ENCODE measurements around the gene RAP1B. TPM values are rescaled to one million over a fixed set of nuclear protein-coding genes. Genes with fewer than 3 reads are reported as not detected.

RAP1B gene
- polyA plus RNA-seq, 3 donors: 190 to 193 (median 191) TPM

DNA sequence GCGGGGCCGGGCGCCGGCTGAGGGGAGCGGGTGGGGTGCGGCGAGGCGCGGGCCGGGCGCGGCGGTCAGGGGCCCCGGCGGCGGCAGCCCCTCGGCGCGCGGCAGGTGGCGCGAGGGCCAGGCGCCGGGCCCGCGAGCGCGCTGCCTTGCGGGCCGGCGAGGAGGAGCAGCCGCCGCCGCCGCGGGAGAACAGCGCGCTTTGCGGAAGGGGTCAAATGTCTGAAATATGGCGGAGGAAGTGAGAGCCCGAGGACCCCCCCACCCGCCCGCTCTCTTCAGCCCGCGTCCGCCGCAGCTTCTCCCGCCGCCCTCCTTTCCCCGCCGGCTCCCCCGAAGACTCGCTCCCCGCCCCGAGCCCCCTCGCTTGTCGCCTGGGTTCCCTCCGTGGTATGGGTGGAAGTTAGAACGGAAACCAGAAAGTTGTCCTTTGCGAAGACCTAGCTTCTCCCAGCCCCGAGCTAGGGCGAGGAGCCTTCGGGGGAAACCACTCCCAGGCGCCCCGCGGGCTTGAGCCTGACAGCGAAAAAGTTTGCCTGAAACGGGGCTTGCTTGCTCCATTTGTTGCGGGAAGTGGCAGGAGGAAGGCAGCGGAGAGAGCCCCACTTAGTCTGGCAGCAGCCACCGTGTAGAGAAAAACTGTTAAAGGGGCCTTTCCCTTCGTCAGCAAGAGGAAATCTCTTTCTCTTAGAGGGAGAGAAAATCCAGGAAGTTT lies 551 bp downstream of the RAP1B start:
- peak; percentile 36 to 55 (median 43) for DNase-seq (ENCODE audit: low read depth in 3 of 3, low spot score in 2 of 3)

DNA sequence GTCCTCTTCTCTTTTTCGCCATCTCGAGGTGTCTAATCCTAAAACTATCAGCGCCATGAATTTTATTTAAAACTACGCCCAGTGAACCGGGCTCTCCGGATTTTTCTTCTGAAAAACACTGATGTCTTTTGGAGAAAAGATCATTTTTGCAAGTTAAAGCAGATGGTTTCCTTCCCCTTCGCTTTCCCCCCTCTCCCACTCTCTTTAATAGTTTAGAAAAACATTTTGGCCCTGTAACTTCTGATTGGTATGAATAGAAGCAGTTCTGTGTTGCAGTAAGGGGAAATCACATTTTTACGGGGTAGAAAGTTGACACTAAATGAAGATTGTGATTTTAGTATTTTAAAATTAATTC lies 1.1 kb downstream of the RAP1B start:
- no peak for DNase-seq (ENCODE audit: low read depth in 3 of 3, low spot score in 2 of 3)

DNA sequence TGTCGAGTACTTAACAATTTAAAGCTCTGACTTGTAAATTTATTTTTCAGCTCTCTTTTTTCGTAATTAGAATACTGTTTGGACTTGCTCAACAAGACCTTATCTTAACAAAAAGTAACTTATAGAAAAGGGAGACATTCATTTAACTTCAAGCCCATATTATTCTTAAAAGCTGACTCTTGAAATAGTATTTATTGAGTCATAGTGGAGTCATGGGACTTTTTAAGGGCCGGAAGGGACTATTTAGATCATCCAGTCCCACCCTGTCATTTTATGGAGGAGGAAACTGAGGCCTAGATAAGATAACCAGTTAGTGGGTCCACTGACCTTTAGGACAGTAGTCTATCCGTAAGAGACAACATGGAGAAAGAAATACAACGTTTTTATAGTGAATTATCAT lies 1.5 kb downstream of the RAP1B start:
- no peak for DNase-seq (ENCODE audit: low read depth in 3 of 3, low spot score in 2 of 3)

DNA sequence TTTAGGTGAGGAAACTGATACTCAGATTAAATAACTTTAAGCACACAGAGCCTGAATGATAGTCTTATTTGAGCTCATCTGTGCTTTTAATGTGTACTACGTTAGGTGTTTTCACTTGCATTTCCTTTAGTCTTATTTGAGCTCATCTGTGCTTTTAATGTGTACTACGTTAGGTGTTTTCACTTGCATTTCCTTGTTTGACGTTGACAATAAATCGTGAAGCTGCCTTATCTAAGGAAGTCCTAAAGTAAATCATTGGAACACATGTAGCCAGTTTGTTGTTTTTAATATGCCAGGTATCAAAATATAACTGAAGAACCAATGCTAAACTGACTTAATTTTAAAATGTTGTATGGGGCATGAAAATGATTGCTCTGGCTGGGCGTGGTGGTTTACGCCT lies 2.0 kb downstream of the RAP1B start:
- no peak for DNase-seq (ENCODE audit: low read depth in 3 of 3, low spot score in 2 of 3)

DNA sequence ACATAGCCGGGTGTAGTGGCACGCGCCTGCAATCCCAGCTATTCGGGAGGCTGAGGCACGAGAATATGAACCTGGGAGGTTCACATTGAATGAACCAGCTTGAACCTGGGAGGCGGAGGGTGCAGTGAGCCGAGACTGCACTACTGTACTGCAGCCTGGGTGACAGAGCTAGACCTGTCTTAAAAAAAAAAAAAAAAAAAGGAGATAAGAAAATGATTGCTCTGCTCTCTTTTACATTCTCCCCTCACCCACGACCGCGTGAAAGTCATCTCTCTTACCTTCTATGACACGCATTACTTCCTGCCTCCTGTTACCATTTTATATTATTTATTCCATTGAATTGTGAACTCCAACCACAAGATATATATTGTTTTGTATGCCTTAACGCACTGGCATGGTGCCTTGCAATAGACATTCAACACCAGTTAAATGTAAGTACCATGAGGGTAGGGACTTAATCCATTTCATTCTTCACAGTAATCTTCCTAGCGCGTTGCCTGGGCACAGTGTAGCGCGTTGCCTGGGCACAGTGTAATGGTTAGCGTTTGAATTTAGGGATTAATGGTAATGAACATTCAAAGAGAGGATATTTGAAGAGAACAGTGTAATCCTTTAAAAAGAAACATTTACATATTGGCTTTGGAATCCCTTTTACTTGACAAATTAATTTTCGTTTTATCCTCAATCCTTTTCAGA lies 2.7 kb downstream of the RAP1B start:
- no peak for DNase-seq (ENCODE audit: low read depth in 3 of 3, low spot score in 2 of 3)

DNA sequence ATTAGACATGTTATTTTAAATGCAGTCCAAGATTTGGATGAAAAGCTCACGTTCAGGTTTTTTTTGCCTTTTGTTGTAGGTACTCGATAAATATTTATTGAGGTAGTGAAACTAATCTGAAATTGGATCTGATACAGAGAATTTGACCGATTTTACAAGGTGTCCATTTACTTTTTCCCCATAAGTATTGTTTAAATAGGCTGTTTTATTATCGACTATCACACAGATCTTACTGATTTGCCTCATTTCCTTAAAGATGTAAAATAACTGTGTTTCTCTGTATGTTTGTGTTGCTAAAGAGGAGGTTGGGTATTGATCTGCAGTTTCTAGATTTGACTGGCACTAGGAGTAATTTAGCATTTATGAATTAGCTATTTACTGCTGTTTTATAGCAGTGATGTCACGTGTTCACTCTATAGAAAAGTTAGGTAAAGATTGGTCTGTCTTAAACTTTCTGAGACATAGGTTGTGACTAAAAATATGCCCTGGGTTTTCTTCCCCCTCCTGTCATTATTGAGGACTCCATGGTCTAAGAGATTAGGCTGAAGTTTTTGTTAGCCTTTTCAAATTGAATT lies 3.5 kb downstream of the RAP1B start:
- DNase-seq (ENCODE audit: low read depth in 3 of 3, low spot score in 2 of 3): no peak

DNA sequence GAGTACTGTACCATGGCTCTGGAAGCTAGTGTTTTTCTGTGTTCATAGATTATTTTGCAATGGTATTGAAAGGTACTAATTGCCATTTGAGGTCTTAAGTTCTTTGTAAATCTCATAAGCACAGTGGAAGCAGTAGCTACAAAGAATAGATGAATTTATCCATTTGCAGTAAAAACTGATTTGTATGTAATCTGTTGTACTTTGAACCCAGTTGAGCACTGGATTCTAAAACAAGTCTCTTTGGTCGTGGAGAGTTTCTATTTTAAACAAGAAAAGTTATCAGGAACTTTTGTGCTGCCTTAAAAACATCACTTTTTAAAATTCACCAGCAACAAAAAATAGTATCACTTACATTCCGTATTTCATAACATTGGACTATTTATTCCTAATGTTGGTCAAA lies 4.1 kb downstream of the RAP1B start:
- no peak for DNase-seq (ENCODE audit: low read depth in 3 of 3, low spot score in 2 of 3)

DNA sequence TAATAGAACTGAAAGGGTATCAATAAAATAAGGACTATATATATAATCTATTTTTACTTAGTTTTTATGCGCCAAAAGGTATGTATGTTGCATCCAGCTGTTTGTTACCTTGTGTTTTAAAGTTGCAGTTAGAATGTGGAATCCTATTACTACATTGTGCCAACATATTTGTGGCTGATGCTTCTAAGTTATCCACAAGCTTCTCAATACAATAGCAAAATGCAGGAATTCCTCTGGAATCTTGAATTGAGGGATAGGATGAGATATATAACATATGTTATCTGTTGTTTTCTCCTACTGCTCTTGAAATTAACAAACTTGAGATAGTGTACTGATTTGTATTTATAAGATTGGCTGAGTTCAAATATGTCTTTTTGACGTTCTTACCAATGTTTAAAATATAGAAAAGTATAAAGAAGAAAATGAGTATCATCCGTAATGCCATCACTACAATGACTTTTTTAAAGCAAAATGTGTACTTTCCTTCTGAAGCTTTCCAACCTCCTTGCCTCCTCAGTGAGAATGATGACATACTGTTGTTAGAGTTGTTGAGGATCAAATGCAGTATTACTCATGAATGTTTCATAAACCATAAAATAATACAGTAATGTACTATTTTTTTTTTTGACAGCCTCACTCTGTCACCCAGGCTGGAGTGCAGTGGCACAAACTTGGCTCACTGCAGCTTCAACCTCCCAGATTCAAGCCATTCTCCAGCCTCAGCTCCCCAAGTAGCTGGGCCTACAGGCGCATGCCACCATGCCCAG lies 6.6 kb downstream of the RAP1B start:
- DNase-seq (ENCODE audit: low read depth in 3 of 3, low spot score in 2 of 3): no peak

DNA sequence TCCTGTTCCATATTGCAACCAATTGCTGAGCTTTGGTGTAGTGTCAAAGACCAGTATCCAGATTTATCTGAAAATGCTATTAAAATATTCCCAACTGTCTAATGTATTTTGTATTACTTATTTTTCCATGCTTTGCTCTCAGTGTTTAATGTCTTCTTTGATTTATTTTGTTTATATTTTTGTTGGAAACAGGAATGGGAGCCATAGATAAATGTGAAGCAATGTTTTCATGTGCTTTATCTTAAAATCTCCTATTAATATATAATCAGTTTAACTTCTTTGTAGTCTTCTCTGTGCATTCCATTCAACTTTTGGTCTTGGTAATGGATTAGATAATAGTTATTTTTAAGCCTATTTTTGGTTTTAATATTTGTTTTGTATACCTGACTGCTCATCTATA lies 8.8 kb downstream of the RAP1B start:
- no peak for DNase-seq (ENCODE audit: low read depth in 3 of 3, low spot score in 2 of 3)

DNA sequence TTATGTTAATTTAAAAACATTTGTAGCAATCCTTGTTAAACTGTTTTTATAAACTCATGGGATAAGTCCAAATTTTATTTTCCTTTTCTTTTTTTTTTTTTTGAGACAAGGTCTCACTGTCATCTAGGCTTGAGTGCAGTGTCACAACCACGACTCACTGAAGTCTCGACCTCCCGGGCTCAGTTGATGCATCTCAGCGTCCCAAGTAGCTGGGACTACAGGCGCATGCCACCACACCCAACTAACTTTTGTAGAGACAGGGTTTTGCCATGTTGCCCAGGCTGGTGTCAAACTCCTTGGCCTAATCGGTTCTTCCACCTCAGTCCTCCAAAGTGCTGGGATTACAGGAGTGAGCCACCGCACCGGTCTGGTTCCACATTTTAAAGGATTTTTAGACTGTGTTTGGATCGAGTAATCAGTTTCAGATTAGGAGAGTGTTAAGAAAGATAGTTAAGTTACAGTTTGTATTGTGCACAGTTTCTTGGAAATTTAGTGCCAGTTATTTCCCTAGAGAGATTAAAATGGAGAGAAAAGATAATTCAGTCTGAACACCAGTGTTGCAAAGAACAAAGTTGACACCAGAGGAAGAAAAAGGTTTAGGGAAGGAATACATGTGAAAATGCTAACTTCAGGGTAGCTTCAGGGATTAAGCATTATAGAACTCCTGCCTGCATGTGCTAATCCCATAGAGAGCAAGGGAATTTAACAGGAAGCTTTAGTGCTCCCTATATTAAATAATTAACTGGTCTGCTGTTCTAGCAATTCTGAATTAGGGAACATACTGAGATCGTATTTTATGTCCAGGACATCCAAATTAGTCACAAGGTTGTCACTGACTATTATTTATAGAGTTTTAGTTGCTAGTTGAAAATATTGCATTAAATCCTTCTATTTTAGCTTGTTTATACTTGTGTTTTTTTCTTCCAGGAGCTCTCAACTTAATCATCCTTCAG lies 10.1 kb downstream of the RAP1B start:
- no peak for DNase-seq (ENCODE audit: low read depth in 3 of 3, low spot score in 2 of 3)

DNA sequence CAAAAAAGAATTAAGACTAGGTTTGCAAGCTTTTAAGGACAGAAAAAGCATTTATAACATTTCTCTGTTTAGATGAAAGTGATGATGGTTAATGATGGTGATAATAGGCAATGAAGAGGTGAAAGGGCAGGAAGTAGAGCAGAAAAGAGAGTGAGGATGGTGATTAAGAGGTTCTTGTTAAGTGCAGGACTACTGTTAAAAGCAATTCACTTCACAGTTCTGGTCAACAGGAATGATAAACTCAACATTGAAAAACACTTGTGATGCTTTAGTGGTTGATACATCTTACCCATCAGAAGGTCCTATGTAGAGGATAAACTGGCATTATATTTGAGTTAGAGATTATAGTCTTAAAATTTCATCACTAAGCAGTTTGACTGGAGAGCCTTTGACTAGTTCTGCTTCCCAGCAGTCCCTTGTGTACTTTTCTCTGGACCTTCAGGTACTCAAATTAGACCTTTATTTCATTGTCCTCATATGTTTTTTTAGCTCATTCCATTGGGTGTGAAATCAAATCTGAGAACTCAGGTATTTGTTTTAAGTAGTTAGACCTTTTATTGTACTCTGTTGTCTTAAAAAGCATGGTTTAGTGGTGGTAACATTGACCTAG lies 10.9 kb downstream of the RAP1B start:
- DNase-seq (ENCODE audit: low read depth in 3 of 3, low spot score in 2 of 3): no peak

DNA sequence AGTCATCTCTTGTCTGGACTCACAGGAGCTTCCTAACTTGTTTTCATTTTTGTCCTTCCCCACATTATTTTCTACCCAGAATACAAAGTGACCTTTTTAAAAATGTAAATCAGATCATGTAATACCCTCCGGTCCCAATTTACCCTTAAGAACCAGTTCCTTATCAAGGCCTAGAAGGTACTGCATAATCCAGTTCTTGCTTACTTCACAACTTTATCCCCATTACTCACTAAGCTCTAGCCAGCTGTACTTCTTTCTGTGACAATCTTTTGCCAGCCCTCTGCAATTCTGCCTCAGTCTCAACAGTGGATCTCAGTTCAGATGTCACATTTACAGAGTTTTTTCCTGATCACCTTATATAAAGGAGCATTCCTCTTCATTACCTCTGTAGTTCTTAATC lies 11.6 kb downstream of the RAP1B start:
- DNase-seq (ENCODE audit: low read depth in 3 of 3, low spot score in 2 of 3): no peak

DNA sequence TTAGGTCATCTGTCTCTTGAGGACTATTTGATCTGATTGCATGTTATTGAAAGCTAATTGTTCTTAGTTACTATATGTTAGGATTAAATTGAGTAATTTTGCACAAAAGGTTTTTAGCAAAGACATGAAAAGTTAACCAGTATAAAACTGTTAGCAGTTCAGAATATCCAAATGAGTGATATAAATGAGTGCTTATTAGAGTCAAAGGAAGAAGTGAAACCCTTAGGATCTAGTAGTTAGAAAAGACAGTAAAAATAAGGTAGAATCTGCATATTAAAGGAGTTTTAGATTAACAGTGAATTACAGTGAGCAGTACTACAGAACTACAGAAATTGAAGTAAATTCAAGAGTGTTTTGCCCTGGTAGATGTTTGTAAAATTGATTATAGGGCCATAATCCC lies 12.4 kb downstream of the RAP1B start:
- DNase-seq (ENCODE audit: low read depth in 3 of 3, low spot score in 2 of 3): no peak

DNA sequence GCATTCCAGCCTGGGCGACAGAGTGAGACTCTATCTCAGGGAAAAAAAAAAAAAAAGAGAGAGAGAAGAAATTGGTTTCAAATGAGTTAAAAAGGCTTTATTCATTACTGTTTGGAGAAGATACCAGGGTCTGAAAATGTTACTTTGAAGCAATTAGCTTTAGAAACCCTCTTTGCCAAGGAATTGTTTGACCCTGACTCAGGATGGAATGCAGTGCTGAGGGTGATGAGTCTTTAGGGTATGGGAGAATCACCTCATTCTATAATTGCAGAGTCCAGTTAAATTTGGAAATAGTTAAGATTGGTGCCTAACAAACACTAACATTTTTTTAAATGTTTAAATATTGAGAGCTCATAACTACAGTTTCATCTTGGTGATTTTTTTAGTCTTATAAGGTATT lies 13.3 kb downstream of the RAP1B start:
- DNase-seq (ENCODE audit: low read depth in 3 of 3, low spot score in 2 of 3): no peak

DNA sequence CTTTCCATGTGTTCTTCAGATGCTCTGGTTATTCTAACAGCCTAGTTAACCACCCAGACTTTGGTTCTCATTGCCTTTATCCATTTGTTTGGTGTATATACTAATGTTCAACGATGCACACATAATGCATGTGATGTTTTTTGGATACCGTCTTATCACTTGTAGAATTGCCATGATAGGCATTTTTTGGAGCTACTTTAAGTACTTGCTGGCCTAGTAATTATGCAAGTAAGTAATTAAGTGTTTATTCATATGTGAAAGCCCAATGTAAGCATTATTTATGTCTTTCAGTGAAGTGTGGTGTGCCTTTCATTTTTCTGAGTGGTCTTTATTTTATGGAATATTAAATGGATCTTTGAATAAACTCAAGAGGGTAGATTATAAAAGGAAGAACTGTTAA lies 14.2 kb downstream of the RAP1B start:
- no peak for DNase-seq (ENCODE audit: low read depth in 3 of 3, low spot score in 2 of 3)

DNA sequence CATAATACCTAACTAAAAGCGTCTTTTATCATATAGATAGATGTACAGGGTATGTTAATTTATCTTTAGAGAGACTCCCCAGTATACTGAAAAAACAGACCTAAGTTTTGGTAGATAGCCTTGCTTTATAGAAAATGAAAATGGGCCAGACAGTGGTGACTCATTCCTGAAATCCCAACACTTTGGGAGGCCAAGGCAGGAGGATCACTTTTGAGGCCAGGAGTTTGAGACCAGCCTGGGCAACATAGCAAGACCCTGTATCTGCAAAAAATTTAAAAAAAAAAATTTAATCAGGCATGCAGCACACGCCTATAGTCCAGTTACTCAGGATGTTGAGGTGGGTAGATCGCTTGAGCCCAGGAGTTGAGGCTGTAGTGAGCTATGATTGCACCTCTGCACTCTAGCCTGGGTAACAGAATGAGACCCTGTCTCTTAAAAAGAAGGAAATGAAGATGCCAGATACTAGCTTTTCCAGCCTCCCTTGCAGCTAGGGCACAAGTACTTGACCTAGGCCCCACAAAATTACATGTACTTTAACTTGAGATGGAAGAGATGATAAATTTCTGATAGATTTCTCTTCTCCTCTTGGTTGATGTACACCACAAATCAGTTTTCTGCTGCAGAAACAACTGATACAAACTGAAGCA lies 17.1 kb downstream of the RAP1B start:
- no peak for DNase-seq (ENCODE audit: low read depth in 3 of 3, low spot score in 2 of 3)

DNA sequence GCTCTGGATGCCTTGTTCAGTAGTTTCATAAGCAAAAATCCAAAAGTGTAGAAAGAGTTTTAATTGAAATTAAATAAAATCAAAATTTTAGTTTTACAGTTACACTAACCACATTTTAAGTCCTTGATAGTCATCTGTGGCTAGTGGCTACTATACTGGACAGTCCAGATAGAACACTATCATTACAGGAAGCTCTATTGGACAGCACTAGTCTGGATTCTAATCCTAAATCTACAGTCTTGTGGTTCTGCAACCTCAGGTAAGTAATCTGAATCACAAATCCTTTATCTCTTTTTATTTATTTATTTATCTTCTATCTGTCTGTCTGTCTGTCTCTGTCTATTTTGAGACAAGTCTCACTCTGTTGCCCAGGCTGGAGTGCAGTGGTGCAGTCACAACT lies 18.0 kb downstream of the RAP1B start:
- no peak for DNase-seq (ENCODE audit: low read depth in 3 of 3, low spot score in 2 of 3)

DNA sequence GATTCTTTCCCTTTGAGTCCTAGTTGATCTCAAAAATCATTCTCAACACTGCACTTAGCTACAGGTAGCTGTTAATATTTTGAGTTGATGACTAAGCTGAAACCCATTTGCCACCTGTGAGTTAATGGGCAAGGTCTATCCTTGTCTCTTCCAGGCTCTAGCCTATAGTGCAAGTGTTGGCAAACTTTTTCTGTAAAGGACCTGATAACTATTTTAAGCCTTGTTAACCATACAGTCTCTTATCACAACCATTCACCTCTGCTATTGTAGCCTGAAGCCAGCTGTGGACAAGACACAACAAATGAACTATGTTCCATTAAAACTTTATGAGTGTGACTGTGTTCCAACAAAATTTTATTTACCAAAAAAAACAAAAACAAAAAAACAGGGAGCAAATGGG lies 19.4 kb downstream of the RAP1B start:
- DNase-seq (ENCODE audit: low read depth in 3 of 3, low spot score in 2 of 3): no peak

DNA sequence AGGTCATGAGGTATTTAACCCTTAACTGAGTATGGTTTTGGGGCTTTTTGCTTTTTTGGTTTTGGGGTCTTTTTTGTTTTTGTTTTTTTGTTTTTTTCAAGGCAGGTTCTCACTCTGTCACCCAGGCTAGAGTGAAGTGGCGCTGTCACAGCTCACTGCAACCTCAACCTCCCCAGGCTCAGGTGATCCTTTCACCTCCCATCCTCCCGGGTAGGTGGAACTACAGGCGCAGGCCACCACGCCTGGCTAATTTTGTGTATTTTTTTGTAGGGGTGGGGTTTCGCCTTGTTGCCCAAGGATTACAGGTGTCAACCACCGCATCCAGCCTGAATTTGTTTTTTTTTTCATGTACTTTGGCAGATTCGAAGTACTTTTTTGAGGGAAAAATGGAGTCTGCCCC lies 19.9 kb downstream of the RAP1B start:
- DNase-seq (ENCODE audit: low read depth in 3 of 3, low spot score in 2 of 3): no peak

DNA sequence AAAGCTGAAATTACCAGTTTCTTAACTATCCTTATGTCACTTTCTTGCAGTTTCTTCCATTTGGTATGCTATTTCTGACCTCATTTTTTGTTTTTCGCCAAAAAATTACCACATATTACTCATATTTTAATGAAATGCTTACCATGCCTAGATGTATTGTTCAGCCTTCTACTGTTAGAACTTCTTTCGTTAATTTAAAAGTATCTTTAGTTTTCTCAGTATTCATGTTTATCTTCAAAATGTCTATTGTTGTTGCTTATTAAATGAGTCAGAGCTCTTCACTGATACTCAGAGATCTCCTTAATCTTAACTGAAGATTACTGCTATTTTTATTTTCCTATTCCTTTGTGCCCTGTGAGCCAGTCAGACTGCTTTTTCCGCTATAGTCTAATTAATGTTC lies 20.5 kb downstream of the RAP1B start:
- DNase-seq (ENCODE audit: low read depth in 3 of 3, low spot score in 2 of 3): no peak
